GM21717 (cell line): ENCODE measurements around the gene APOH.
"Not testable (repeated sequence)": the region's sequence is repeated elsewhere in the genome, so short reads cannot be mapped to it uniquely, and the experiment has no call there.

Source experiments
- ATAC-seq: cut with Tn5 transposase; IDR thresholded peaks from one replicate; pipeline ENCODE4 v1.9.1; 2021; ENCODE audit warnings: mild to moderate bottlenecking, moderate library complexity; ENCODE audit not compliant: unreplicated experiment

APOH gene, protein sequence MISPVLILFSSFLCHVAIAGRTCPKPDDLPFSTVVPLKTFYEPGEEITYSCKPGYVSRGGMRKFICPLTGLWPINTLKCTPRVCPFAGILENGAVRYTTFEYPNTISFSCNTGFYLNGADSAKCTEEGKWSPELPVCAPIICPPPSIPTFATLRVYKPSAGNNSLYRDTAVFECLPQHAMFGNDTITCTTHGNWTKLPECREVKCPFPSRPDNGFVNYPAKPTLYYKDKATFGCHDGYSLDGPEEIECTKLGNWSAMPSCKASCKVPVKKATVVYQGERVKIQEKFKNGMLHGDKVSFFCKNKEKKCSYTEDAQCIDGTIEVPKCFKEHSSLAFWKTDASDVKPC

DNA sequence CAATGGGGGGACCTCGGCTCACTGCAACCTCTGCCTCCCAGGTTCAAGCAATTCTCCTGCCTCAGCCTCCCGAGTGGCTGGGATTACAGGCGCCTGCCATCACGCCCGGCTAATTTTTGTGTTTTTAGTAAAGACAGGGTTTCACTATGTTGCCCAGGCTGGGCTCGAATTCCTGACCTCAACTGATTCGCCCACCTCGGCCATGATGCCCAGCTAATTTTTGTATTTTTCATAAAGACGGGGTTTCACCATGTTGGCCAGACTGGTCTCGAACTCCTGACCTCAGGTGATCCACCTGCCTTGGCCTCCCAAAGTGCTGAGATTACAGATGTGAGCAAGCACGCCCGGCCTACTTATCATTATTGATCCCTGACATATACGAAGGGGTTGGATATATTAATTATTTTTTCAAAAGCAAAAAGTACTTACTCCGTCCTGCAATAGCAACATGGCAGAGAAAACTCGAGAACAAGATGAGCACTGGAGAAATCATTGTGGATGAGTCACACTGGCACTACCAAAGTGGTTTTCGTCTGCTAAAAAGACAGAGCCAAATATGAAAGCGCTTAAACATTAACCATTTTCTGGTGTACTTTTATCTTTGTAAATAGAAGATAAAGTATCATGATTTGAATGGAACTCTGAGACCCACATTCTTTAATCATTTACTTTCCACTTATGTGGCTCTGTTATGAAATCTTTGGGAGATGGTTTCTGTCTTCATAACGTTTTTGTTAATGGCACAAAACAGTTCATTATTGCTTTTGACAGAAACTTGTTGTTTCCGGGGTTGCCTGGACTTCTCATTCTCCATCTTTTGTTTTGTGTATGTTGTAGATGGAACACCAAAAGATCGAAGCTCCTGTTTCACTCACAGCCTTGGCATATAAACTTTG is at the start of gene APOH:
APOH (minus strand) TSS at position 529 of the 896 bp plus-strand sequence; CDS start at position 493, 36 bp downstream.
- no peak for ATAC-seq

GRCh38 chr17:66277191-66277590 is 48.0 kb upstream of the APOH start:
- no peak for ATAC-seq

DNA sequence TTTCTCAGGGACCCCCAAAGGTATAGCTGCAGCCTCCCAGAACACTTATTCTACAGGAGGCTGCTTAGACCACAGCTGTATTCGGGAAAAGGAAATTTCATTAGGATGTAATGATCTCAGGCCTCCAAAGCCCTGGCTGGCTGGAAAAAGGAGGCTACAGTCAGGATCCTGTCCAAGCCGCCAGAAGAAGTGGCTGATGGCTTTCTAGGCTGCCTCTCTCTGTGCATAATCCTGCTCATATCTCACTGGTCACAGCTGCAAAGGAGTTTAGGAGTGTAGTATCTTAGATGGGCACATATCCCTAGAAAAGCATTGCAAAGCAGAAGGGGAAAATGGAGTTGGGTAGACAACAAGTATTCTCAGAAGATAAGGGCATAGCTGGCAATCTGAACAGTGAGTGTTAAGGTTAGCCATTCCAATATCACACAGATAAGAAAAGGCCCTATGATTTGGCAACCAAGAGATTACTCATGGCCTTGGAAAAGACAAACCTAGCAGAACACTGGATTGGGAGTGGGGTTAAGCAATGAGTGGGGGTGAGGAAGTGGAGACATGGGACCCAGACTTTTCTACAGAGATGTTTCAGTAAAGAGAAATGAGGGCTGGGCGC is 47.2 kb upstream of the APOH start:
- ATAC-seq = no peak

- ATAC-seq = no peak
These were observed 46.4 kb upstream of the APOH start for GRCh38 chr17:66275651-66276050.

DNA sequence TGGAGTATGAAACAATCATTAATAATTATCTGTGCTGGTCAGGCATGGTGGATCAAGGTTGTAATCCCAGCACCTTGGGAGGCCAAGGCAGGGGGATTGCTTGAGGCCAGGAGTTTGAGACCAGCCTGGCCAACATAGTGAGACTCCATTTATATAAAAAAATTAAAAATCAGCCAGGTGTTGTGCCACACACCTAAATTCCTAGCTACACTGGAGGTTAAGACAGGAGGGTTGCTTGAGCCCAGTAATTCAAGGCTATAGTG is 44.3 kb upstream of the APOH start:
- ATAC-seq = no peak

- ATAC-seq = no peak
These were observed 43.8 kb upstream of the APOH start for GRCh38 chr17:66272811-66273585.

GRCh38 chr17:66271512-66271911 is 42.3 kb upstream of the APOH start:
- ATAC-seq = no peak

DNA sequence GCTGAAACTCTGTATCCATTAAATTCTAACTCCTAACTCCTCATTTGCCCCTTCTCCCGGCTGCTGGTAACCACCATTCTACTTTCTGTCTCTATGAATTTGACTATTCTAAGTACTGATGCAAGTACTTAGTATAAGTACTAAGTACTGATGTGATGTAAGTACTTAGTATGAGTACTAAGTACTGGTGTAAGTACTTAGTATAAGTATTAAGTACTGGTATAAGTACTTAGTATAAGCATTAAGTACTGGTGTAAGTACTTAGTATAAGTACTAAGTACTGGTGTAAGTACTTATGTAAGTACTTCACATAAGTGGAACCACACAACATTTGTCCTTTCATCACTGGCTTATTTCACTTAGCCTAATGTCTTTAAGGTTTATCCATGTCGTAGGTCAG is 40.9 kb upstream of the APOH start:
- ATAC-seq = no peak

- no peak for ATAC-seq
These were observed 39.2 kb upstream of the APOH start for GRCh38 chr17:66268247-66268927.

GRCh38 chr17:66264696-66265095 is 35.5 kb upstream of the APOH start:
- ATAC-seq = no peak

- ATAC-seq = no peak
These were observed 33.6 kb upstream of the APOH start for GRCh38 chr17:66262767-66263166.

DNA sequence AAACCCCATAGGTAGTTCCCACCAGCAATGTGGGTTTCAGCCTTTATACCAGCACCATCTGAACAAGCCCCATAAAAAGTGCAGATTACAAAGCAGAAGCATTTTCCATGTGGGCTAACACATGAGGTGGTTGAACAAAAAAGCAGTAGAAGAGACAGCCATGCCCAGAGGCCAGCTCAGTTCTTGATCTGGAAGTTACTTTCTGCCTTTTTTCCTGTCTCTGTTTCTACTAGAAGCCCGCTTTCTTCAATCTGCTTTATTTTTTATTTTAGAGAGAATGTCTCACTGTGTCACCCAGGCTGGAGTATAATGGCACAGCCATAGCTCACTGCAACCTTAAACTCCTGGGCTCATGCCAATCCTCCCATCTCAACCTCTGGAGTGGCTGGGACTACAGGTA is 31.5 kb upstream of the APOH start:
- no peak for ATAC-seq

GRCh38 chr17:66260275-66260674 is 31.1 kb upstream of the APOH start:
- ATAC-seq = no peak

GRCh38 chr17:66255527-66255971 is 26.3 kb upstream of the APOH start:
- ATAC-seq = no peak

GRCh38 chr17:66255112-66255511 is 25.9 kb upstream of the APOH start:
- ATAC-seq = no peak

DNA sequence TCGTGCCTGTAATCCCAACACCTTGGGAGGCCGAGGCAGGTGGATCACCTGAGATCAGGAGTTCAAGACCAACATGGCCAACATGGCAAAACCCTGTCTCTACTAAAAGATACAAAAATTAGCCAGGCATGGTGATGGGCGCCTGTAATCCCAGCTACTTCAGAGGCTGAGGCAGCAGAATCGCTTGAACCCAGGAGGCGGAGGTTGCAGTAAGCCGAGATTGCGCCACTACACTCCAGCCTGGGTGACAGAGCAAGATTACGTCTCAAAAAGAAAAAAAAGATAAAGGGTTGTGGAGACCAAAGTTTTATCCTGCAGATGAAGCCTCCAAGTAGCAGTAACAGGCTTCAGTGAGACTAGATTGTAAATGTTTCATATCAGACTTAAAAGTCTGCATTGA is 24.2 kb upstream of the APOH start:
- ATAC-seq = not testable (repeated sequence)

DNA sequence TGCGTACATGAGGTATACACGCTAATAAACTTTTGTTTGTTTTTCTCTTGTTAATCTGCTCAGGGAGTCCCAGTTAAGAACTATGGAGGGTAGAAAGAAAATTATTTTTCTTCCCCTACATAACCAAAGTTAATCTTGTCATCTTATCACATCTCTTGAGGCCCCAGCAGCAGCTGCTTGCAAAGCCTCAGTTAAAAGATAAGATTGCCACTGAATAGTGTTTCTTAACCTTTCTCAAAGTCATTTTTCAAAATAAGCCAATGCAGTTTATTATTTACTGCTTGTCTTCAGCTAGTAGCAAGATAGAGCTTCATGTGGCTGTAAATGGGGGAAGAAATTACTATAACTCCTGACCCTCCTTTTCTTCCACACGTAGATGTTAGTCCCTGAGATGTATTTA is 21.5 kb upstream of the APOH start:
- no peak for ATAC-seq

DNA sequence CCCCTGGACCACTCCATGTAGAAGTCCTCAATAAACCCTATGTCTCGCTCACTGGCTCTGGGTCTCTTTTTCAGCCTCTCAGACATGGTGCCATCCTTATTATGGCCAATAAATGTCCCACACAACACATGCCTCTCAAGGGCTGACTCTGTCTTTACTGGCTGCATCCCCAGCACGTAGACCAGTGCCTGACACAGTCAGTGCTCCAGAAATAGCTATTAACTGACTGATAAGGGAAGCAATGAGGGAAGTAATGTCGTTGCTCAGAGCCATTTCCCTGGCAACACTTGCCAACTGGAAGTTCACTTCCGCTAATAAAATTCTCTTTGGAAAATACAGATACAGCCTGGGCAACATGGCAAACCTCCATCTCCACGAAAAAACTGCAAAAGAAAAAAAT is 19.1 kb upstream of the APOH start:
- ATAC-seq = no peak

DNA sequence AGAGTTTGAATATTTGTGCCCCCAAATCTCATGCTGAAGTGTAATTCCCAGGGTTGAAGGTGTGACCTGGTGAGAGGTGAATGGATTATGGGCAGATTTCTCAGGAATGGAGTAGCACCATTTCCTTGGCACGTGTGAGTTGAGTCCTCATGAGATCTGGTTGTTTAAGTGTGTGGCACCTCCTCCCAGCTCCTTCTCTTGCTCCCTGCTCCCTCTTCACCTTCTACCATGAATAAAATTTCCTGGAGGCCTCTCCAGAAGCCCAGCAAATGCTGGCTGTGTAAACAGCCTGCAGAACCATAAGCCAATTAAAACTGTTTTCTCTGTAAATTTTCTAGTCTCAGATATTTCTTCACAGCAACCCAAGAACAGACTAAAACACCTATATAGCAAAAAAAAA is 12.6 kb upstream of the APOH start:
- no peak for ATAC-seq

GRCh38 chr17:66240630-66241029 is 11.4 kb upstream of the APOH start:
- no peak for ATAC-seq

GRCh38 chr17:66240013-66240412 is 10.8 kb upstream of the APOH start:
- ATAC-seq = no peak
